Amygdala (tissue), 56 donors: ENCODE results near the gene C5.
A peak's percentile ranks its signal among the peaks of the same experiment; 100 is the strongest.

Experiments
- DNase-seq, 56 donors: peaks; one replicate each; lab custom pipeline; 2025; lab: John Stamatoyannopoulos, UW

Gene C5

DNA sequence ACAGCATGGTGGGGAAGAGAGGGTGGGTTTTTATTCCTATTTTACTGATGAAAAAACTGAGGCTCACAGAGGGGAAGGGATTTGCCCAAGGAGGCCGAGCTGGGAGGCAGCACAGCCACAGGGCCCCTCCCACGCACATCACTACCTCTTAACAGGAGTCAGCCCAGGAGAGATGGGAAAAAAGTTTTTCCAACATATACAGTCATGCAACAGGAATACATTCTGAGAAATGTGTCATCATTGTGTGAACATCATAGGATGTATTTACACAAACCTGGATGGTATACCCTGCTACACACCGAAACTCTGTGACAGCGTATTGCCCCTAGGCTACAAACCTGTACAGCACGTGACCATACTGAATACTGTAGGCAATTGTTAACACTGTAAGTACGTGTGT, 135.1 kb downstream of the C5 start:
- DNase-seq: no peak

DNA sequence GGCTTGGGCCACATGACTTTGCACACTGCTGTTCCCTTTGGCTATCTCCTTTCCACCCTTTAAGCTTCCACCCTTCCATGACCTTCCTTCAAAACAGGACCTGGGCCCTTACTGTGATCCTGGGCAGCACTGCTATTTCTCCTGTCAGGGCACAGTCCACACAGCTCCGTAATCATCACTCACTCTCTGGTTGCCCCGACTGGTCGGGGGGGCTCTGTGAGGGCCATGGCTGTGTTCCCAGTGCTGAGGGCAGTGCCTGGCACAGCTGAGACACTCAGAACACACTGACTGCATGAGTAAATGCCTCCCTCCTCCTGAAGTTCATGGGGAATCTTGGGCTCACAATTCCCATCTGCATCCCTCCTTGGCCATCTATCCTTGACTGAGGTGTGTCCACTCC, 135.7 kb downstream of the C5 start:
- DNase-seq: peak in 52 of 56 donors; percentile 14 to 90 (median 72)

DNA sequence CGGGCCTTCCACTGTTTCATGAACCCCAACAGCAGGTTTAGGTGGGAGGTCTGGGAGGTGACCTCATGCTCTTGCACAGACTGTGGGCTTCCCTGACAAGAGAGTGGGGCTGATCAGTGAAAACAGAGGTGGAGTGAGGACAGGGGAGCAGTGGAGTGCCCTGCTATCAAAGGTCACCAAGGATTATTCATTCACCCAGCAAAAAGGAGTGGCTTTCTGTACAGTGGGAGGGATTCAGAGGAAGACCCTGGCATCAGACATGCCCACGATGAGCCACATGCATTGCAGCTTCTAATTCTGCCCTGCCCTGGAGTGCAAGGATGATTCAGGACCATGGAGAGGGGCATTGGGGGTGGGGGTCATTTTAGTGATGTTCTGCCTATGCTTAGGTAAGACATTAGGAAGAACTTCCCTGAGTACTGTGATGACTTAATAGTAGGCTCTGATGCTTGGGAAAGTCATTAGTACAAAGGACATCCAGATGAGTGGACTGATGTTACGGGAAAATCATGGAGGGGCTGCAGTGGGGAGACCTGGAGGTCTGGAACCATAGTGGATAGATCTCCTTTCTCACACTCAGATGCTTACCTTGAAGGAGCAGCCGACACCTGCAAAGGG, 136.3 kb downstream of the C5 start:
- peak in 1 of 56 donors; percentile 5 for DNase-seq

DNA sequence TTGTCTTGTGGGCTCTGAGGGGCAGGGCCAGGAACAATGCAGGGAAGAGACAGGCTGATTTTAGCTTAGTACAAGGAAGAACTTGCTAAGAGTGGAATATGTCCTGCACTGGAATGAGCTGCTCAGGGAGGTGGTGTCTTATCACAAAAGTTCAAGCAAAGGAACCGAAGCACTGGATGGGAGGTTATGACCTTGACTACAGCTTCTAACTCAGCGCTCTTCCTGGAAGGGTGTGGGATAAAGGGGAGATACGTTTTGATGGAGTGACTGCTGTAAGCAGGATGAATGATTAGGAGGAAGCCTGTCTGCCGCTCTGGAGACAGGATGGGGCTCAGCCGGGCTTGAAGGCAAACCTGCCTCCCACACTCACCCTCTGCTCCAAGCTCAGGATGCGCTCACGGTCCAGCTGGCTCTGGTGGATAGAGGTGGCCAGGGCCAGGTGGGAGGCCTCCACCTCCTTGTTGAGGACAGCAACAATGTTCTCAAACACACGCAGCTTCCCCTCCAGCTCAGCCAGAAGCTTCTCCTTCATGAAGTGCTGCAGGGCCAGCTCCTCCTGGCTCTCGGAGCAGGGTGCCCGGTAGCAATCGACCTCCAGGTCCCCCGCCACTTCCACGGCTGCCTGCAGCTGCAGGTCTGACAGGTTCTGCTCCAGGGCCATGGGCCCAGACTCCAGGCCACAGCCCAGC, 137.0 kb downstream of the C5 start:
- no peak for DNase-seq

DNA sequence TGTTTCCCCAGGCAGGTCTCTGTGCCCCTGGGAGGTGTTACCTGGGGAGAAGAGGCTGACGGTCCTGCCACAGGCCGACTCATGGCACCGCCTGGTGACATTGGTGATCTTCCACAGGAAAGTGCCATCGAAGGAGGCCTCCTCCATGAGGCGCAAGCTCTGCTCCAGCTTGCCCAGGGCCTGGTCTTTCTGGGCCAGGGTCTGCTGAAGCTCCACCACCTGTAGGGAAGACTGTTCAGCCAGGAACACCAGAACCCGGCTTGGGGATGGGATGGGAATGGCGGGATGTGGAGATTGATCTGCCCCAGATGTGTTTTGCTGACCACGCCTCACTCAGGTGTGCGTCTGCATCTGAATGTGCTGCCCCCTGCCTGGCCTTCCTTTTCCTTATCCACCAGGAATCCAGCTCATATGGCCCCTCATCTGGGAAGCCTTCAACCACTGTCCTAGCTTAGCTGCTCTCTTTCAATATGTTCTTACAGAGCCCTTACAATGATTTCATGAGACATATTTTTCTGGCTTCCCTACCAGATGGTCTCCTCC, 138.7 kb downstream of the C5 start:
- DNase-seq: no peak

DNA sequence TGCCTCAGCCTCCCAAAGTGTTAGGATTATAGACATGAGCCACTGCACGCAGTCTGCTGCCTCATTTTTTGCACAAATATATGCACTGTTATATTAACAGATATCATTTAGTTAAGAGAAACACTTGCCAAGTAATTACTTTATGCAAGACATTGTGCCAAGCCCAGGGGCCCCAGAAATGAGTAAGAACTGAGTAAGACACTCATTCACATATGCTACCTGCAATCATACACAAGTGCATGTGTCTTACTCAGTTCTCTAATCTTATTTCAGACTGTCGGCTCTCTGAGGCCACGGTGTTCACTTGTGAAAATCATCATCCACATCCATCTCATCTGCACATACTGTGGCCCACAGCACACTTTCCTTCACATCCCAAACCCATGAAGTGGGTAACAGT, 139.4 kb downstream of the C5 start:
- DNase-seq: no peak

DNA sequence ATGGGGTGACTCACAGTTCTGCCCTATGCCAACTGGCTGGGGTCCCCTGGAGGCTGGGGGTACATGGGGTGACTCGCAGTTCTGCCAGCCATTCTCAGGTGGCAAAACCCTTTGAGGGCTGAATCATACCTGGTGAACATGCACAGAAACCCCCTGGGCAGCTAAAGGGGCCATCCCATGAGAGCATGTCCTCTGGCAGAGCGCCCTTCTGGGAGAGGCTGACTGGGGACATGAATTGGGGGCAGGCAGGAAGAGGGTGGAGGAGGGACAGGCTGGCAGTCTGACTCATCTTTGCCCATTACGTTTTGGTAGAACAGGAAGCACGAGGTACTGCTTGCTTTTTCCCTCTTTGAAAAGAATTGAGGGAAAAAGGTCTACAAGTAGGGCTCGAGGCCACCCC, 140.2 kb downstream of the C5 start:
- no peak for DNase-seq

DNA sequence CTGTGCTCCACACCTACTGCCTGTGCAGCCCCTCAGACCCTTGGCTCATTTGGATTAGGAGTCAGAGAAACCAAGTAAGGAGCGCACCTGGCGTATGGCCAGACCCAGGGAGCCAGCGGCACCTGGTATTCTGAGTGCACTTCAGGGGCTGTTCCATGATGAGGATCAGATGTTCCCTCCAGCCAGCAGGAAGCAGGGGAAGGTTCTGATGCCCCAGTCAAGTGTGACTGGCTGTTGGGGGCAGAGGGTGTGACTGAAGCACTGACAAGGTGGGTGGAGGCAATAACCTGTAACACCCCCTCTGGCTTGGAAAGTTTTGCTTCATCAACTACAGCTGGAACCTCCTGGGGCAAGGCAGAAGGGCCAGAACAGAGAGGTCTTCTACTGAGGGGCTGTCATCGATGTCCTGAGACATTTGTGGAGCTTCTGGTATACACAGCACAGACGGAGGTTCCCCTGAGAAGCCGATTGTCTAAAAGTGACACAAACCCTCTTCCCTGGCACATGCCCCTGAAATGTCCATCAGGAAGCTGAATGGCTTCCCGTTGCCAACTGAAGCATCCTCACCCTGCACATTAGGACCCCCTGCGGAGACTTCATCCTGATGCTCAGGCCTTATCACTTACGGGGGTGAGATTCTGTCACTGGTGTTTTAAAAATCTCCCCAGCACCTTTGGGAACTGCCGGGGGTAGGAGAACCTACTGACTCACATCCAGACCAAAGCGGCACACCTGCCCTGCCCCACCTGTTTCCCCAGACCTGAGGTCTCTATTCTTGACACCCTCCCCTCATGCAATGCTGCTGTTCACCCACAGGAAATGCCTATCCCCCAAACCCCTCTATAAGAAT, 144.5 kb downstream of the C5 start:
- DNase-seq: no peak

DNA sequence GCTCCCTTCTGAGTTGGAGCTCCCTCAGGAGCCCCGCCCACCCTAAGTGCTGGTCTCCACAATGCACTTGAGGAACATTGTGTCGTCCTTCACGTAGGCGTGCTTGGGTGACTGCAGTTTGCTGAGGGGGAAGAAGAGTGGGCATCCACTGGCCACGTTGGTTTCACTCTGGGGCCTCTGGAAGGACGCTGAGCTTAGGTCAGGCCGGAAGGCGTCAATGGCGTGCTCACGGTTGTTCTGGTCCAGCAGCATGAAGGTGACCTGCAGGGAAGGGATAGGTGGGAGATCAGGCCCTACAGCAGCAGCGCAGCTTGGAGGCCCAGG, 145.1 kb downstream of the C5 start:
- DNase-seq: no peak

DNA sequence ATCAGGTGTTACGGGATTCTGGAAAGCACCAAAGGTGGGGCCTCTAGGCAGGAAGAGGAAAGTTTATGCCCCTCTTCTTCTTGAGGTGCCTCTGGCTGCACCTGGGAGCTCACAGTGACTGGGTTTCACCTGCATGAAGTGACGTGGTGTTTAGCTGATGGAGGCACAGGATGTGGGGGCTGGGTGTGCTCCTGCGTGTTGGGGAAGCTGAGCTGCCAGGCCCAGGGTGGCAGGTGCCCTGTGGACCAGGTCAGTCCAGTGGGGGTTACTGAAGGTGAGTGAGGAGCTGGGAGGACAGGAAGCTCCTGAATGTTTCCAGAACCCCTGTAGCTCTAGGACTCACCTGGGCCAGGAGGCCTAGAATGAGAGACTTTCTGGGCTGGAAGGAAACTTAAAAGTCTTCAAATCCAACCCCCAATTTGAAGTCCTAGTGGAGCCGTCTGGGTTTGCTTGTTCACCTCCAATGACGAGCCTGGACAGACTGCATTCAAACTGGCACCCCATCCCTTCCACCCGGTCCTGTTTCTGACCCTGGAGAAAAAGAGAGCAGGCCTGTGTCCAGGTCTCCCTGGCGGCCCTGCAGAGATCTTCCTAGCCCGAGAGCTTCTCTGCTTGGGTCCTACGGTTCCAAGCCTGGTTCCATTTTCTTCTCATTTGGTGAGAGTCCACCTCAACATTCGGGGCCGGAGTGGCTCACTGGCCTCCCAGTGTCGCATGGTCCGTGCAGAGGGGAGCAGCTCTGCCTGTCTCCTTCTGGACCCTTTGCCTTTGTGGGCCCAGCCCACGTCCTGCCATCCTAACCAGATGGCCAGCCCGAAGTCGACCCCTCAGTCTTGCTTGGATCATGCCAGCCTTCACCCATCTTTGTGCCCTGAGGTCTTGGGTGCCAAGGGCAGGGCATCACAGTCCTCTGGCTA, 145.8 kb downstream of the C5 start:
- DNase-seq: no peak

DNA sequence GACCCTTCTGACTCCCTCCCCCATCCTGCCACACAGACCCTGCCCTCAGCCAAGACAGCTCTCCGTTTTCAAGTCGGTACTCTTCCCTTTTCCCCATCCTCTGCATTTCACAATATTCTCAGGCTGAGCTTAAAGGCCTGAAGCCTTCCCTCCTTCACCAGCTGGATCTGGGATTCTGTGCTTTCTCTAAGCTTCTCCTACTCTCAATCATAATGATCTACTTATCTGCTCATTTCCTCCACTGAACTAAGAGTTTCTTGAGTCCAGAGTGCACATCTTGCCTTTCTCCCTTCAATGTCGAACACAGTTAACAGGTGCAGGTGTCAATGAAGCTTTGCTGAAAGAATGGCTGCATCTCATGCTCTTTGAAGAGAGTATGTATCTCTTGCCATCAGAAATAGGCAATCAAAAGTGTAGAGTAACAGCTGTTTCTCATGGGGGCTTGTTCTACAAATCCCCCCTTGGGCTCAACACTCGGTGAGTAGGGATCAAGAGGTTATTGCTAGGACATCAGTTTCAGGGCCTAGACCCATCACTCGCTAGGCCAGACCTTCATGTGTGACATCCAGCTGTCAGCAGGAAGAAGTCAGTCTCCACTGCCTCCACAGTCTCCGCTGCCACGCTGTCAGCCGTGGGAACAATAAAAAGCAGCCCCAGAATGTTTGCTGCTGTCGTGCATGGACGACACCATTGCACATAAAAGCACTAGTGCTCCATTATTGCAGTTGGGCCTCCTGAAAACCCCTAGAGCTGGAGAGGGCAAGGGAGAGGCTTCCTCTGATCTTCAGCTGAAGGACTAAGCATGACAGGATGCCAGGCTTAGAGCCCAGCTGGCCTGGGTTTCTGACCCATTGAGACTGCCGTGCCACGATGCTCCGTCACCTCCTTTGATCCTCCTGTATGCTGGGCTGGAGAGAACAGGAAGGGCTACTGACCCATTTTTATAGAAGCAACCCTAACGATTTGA, 147.2 kb downstream of the C5 start:
- DNase-seq: no peak
